Fibroblast of the aortic adventitia (primary cell): ENCODE measurements around the gene NTSR1. TPM values are rescaled to one million over a fixed set of nuclear protein-coding genes. Genes with fewer than 3 reads are reported as not detected.

Experiments
- DNase-seq: peaks from one replicate; pipeline ENCODE4 v3.0.0-alpha.2; 2010; ENCODE audit warnings: low read depth
- H3K4me3 ChIP-seq: 2 replicates; pipeline ENCODE4 v1.5.1; 2011; ENCODE audit warnings: low read depth, mild to moderate bottlenecking, control low read depth, low read length, moderate library complexity
- total RNA-seq: library from RNA; depleted of rRNA; stranded (reverse); fragments of >200 nt; gene quantifications from 2 replicates; pipeline ENCODE4 v1.2.3, GENCODE V29; 2012; ENCODE audit warnings: low replicate concordance
- TF ChIP-seq, protein P1 (sequence below): IDR thresholded peaks from 2 replicates; pipeline ENCODE4 v1.5.1; 2011; ENCODE audit warnings: mild to moderate bottlenecking, low read length, control low read depth, inconsistent platforms; ENCODE audit not compliant: insufficient read depth

NTSR1 gene
- total RNA-seq, 1 donor: 8.0 TPM

DNA sequence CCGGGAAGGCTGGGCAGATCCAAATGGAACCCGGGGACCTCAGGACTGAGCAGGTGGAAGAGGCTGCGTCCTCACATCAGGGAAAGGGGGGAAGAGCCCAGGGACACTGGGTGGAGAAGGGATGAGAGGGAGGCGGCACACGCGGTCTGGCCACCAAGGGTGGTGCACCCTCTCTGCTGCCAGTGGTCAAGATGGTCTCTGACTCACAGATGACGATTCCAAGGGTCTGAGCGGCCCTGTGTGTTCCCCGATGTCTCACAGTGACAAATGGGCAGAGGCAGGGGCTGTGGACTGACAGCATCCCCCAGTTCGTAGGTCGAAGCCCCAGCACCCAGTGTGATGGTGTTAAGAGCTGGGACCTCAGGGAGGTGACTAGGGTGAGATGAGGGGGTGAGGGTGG is 34.3 kb upstream of the NTSR1 start:
- TF ChIP-seq, protein P1, sequence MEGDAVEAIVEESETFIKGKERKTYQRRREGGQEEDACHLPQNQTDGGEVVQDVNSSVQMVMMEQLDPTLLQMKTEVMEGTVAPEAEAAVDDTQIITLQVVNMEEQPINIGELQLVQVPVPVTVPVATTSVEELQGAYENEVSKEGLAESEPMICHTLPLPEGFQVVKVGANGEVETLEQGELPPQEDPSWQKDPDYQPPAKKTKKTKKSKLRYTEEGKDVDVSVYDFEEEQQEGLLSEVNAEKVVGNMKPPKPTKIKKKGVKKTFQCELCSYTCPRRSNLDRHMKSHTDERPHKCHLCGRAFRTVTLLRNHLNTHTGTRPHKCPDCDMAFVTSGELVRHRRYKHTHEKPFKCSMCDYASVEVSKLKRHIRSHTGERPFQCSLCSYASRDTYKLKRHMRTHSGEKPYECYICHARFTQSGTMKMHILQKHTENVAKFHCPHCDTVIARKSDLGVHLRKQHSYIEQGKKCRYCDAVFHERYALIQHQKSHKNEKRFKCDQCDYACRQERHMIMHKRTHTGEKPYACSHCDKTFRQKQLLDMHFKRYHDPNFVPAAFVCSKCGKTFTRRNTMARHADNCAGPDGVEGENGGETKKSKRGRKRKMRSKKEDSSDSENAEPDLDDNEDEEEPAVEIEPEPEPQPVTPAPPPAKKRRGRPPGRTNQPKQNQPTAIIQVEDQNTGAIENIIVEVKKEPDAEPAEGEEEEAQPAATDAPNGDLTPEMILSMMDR: no peak
- no peak overlapping the region for H3K4me3 ChIP-seq
- no peak for DNase-seq

DNA sequence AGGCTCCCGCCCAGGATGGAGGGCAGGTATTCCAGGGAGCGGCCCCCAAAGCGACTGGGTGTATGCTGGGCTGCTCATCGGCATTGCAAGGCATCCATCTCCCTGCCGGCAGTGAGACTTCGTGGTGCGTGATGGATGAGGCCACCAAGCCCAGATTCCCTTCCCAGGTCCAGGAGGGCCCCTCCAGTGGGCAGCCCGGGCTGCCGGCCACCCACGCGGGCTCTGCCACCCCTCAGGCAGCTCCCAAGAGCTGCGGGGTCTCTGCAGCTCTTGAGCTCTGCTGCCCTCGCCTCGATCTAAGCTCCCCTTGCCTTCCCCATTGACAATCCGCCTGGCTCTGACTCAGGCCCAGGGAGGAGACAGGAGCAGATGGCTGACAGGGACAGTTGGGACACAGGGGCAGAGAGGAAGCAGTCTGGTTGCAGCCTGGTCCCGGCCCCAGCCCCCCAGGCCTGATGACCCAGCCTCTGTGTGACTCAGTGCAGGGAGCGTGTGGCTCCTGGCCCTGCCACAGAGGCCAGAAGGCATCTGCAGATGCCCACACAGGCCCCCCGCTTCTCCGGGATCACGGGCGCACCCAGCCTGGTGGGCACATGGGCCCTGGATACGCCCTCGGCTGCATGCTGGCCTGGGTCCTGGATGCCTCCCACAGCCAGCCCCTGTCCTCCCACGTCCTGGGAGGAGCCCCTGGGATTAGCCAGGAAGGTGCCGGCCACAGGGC is 33.3 kb upstream of the NTSR1 start:
- DNase-seq: no peak
- TF ChIP-seq, protein P1: no peak
- no peak overlapping the region for H3K4me3 ChIP-seq

DNA sequence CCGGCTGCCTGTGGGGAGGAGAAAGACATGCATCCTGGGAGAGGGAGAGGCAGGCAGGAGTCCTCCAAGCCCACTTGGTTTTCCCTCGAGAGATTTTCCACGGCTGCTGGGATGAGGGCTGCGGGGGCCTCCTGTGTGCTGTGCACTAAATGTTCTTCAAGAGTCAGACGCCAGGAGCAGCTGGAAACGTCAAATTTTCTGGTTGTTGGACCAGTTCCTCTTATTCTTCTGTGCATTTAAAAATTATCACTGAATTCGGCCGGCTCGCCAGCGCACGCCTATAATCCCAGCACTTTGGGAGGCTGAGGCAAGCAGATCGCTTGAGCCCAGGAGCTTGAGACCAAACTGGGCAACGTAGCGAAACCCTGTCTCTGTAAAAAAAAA is 32.8 kb upstream of the NTSR1 start:
- no peak overlapping the region for H3K4me3 ChIP-seq
- TF ChIP-seq, protein P1: no peak
- no peak for DNase-seq

DNA sequence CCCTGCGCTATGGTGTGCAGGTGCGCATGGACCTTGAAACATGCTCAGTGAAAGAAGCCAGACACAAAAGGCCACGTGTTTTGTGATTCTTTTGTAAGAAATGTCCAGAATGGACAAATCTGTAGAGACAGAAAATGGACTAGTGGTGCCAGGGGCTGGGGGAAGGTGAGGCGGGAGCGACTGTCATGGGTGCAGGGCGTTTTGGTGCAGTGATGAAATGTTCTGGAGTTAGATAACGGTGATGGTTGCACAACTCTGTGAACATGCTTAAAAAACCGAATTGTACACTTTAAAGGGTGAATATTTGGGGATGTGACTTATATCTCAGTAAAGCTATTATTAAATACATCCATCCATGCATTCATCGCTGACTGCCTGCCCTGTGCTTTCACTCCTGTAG is 31.7 kb upstream of the NTSR1 start:
- H3K4me3 ChIP-seq: no peak overlapping the region
- TF ChIP-seq, protein P1: no peak
- no peak for DNase-seq

DNA sequence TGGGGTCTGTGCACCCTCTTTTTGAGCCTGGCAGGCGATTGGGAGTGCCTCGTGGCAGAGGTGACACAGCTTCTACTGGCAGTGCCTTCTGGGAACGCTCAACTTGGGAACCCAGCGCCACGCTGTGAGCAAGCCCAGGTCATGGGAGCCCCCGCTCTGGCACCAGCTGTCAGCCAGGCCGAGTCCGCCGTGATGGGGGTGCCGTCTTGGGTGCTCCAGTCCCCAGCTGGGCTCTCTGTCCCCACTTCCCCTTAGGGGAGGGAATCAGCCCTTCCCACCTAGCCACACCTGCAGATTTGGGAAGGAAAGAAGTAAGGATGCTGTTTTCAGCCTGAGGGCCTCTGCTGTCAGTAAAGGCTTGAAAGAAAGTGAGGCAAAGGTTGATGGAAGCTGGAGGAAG is 31.0 kb upstream of the NTSR1 start:
- no peak for DNase-seq
- no peak overlapping the region for H3K4me3 ChIP-seq
- TF ChIP-seq, protein P1: no peak

DNA sequence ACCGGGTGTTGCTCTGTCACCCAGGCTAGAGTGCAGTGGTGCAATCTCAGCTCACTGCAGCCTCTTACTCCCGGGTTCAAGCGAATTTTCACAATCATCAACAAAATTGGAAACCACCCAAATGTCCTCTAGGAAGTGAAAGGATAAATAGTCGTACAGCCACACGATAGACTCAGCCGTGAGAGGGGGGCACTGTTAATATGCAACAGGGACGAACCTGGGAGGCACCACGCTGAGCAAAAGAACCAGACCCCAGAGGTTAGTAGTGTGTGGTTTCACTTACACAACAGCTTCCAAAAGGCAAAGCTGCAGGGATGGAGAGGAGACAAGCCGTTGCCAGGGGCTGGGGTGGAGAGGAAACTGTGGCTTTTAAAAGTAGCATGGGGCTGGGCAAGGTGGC is 30.1 kb upstream of the NTSR1 start:
- no peak overlapping the region for H3K4me3 ChIP-seq
- TF ChIP-seq, protein P1: no peak
- no peak for DNase-seq
